Fibroblast of mammary gland (primary cell): Measurements from ENCODE around the gene EEPD1.

Source experiments
- DNase-seq: peaks from one replicate; pipeline ENCODE4 v3.0.0-alpha.2; 2010; ENCODE audit warnings: low read depth
- H3K4me3 ChIP-seq: 2 replicates; pipeline ENCODE4 v1.5.1; 2011; ENCODE audit warnings: low read depth, mild to moderate bottlenecking, low read length, moderate library complexity; ENCODE audit not compliant: control insufficient read depth
- TF ChIP-seq, protein P1 (sequence below): conservative IDR thresholded peaks from 2 replicates; pipeline ENCODE4 v1.5.1; 2011; ENCODE audit warnings: low read depth, low read length, inconsistent platforms; ENCODE audit not compliant: control insufficient read depth, insufficient read depth

EEPD1 gene

GRCh38 chr7:36131026-36131425 lies 22.0 kb upstream of the EEPD1 start:
- DNase-seq: no peak
- TF ChIP-seq, protein P1, sequence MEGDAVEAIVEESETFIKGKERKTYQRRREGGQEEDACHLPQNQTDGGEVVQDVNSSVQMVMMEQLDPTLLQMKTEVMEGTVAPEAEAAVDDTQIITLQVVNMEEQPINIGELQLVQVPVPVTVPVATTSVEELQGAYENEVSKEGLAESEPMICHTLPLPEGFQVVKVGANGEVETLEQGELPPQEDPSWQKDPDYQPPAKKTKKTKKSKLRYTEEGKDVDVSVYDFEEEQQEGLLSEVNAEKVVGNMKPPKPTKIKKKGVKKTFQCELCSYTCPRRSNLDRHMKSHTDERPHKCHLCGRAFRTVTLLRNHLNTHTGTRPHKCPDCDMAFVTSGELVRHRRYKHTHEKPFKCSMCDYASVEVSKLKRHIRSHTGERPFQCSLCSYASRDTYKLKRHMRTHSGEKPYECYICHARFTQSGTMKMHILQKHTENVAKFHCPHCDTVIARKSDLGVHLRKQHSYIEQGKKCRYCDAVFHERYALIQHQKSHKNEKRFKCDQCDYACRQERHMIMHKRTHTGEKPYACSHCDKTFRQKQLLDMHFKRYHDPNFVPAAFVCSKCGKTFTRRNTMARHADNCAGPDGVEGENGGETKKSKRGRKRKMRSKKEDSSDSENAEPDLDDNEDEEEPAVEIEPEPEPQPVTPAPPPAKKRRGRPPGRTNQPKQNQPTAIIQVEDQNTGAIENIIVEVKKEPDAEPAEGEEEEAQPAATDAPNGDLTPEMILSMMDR: no peak
- H3K4me3 ChIP-seq: no peak overlapping the region

- TF ChIP-seq, protein P1: no peak
- DNase-seq: no peak
- H3K4me3 ChIP-seq: no peak overlapping the region
Observed at GRCh38 chr7:36131499-36131898, 21.6 kb upstream of the EEPD1 start.

- no peak for DNase-seq
- H3K4me3 ChIP-seq: no peak overlapping the region
- TF ChIP-seq, protein P1: no peak
Observed at GRCh38 chr7:36132012-36132411, 21.0 kb upstream of the EEPD1 start.

GRCh38 chr7:36135700-36136099 lies 17.4 kb upstream of the EEPD1 start:
- no peak for DNase-seq
- no peak overlapping the region for H3K4me3 ChIP-seq
- TF ChIP-seq, protein P1: no peak

DNA sequence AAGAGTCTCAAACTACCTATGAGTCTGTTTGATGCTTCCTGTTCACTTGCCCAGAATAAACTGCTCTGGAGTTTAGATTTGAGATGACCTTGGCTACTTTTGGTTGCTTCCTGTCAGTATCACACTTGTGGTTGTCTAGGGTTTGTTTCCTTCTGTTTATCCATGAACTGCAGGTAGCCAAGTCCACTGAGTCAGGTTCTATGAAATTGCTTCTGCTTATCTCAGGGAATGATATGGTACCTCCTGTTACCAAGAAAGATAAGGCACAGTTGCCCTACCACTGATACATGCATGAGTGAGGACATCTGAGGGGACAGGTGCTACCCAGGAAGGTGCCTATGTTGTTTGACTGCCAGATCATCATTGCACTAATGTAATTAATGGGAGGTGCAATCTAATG lies 15.8 kb upstream of the EEPD1 start:
- no peak overlapping the region for H3K4me3 ChIP-seq
- TF ChIP-seq, protein P1: no peak
- DNase-seq: no peak

DNA sequence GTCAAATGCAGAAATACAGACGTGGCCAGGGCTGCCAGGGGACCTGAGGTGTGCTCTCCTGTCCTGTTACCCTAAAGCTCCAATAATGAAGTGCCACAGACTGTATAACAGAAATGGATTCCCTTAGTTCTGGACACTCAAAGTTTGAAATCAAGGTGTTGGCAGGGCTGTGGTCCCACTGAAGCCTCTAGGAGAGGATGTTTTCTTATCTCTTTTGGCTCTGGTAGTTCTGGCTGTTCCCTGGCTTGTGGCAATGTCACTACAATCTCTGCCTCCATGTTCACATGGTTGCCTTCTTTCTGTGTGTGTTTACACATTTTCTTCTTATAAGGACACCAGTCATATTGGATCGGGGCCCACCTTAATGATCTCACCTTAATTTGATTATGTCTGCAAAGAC lies 15.3 kb upstream of the EEPD1 start:
- no peak overlapping the region for H3K4me3 ChIP-seq
- no peak for DNase-seq

More for the DNA sequence above, 15.3 kb upstream of the EEPD1 start:
- TF ChIP-seq, protein P1: no peak
